ENCODE data around the gene DIP2C. TPM values are rescaled to one million over a fixed set of nuclear protein-coding genes. Genes with fewer than 3 reads are reported as not detected.
"Not testable (repeated sequence)": the region's sequence is repeated elsewhere in the genome, so short reads cannot be mapped to it uniquely, and the experiment has no call there.

The DIP2C gene
- total RNA-seq, 1 experiment from 2014 or later: 5.3 TPM

GRCh38 chr10:525565-526315 is 163.7 kb downstream of the DIP2C start:
- DNase-seq (ENCODE audit: extremely low read depth, low read depth): no peak

GRCh38 chr10:523925-524324 is 165.5 kb downstream of the DIP2C start:
- no peak for DNase-seq (ENCODE audit: extremely low read depth, low read depth)

- no peak for DNase-seq (ENCODE audit: extremely low read depth, low read depth)
Measured at GRCh38 chr10:522350-522749, 167.1 kb downstream of the DIP2C start.

- DNase-seq (ENCODE audit: extremely low read depth, low read depth): no peak
Measured at GRCh38 chr10:521261-522250, 167.9 kb downstream of the DIP2C start.

- no peak for DNase-seq (ENCODE audit: extremely low read depth, low read depth)
Measured at GRCh38 chr10:520402-520787, 169.1 kb downstream of the DIP2C start.

- no peak for DNase-seq (ENCODE audit: extremely low read depth, low read depth)
Measured at GRCh38 chr10:519716-520401, 169.6 kb downstream of the DIP2C start.

- DNase-seq (ENCODE audit: extremely low read depth, low read depth): no peak
Measured at GRCh38 chr10:519055-519715, 170.3 kb downstream of the DIP2C start.

- DNase-seq (ENCODE audit: extremely low read depth, low read depth): no peak
Measured at GRCh38 chr10:517872-518475, 171.5 kb downstream of the DIP2C start.

- no peak for DNase-seq (ENCODE audit: extremely low read depth, low read depth)
Measured at GRCh38 chr10:517241-517830, 172.1 kb downstream of the DIP2C start.

- DNase-seq (ENCODE audit: extremely low read depth, low read depth): no peak
Measured at GRCh38 chr10:516764-517163, 172.7 kb downstream of the DIP2C start.

- no peak for DNase-seq (ENCODE audit: extremely low read depth, low read depth)
Measured at GRCh38 chr10:515674-516073, 173.8 kb downstream of the DIP2C start.

- no peak for DNase-seq (ENCODE audit: extremely low read depth, low read depth)
Measured at GRCh38 chr10:514137-514671, 175.3 kb downstream of the DIP2C start.

GRCh38 chr10:513393-513792 is 176.1 kb downstream of the DIP2C start:
- DNase-seq (ENCODE audit: extremely low read depth, low read depth): no peak

- not testable (repeated sequence) for DNase-seq (ENCODE audit: extremely low read depth, low read depth)
Measured at GRCh38 chr10:512661-513060, 176.8 kb downstream of the DIP2C start.

- DNase-seq (ENCODE audit: extremely low read depth, low read depth): no peak
Measured at GRCh38 chr10:511849-512191, 177.6 kb downstream of the DIP2C start.

- DNase-seq (ENCODE audit: extremely low read depth, low read depth): peak; percentile 77
Measured at GRCh38 chr10:511101-511848, 178.2 kb downstream of the DIP2C start.

- DNase-seq (ENCODE audit: extremely low read depth, low read depth): no peak
Measured at GRCh38 chr10:510415-510881, 179.0 kb downstream of the DIP2C start.

- DNase-seq (ENCODE audit: extremely low read depth, low read depth): no peak
Measured at GRCh38 chr10:509361-510102, 179.9 kb downstream of the DIP2C start.
